GM23338 (cell line): Measurements from ENCODE around the gene SH3RF3. TPM values are rescaled to one million over a fixed set of nuclear protein-coding genes. Genes with fewer than 3 reads are reported as not detected.

ENCODE experiments used
- ATAC-seq: fragments of 200-7000 bp; cut with Tn5 transposase; 3 replicates; pipeline ENCODE4 v1.9.1; 2020
- DNase-seq: peaks from one replicate; pipeline ENCODE4 v3.0.0-alpha.2; 2015; ENCODE audit warnings: low spot score
- H2AFZ ChIP-seq: fragments of 200-600 bp; sonication (generic); 2 replicates; pipeline ENCODE4 v1.8.0; 2016; ENCODE audit warnings: antibody characterized with exemption, mild to moderate bottlenecking, moderate library complexity
- H3F3A ChIP-seq: fragments of 200-600 bp; sonication (generic); replicated peaks from 2 replicates; pipeline ENCODE4 v1.8.0; 2017; ENCODE audit warnings: antibody characterized with exemption, mixed run types, low read depth
- H3K27ac ChIP-seq: fragments of 200-600 bp; sonication (generic); 2 replicates; pipeline ENCODE4 v1.6.1; 2016; ENCODE audit warnings: low read depth
- H3K27me3 ChIP-seq: fragments of 200-600 bp; sonication (generic); 2 replicates; pipeline ENCODE4 v1.8.0; 2016; ENCODE audit warnings: mild to moderate bottlenecking, mixed run types, moderate library complexity; ENCODE audit not compliant: insufficient read depth
- H3K36me3 ChIP-seq: fragments of 200-600 bp; sonication (generic); 2 replicates; pipeline ENCODE4 v1.8.0; 2016; ENCODE audit warnings: mild to moderate bottlenecking; ENCODE audit not compliant: insufficient read depth
- H3K4me1 ChIP-seq: fragments of 200-600 bp; sonication (generic); 2 replicates; pipeline ENCODE4 v1.8.0; 2016; ENCODE audit warnings: mild to moderate bottlenecking, moderate library complexity; ENCODE audit not compliant: insufficient read depth
- H3K4me2 ChIP-seq: fragments of 200-600 bp; sonication (generic); 2 replicates; pipeline ENCODE4 v1.7.1; 2017; ENCODE audit warnings: mixed run types
- H3K4me3 ChIP-seq: fragments of 200-600 bp; sonication (generic); 2 replicates; pipeline ENCODE4 v1.6.1; 2016; ENCODE audit warnings: mixed run types
- H3K79me2 ChIP-seq: fragments of 200-600 bp; sonication (generic); replicated peaks from 2 replicates; pipeline ENCODE4 v1.8.0; 2017; ENCODE audit warnings: mild to moderate bottlenecking; ENCODE audit not compliant: insufficient read depth
- H3K9me2 ChIP-seq: fragments of 200-600 bp; sonication (generic); 2 replicates; pipeline ENCODE4 v1.8.0; 2017; ENCODE audit not compliant: insufficient read depth
- H4K20me1 ChIP-seq: fragments of 200-600 bp; sonication (generic); replicated peaks from 2 replicates; pipeline ENCODE4 v1.8.0; 2017; ENCODE audit warnings: mild to moderate bottlenecking; ENCODE audit not compliant: insufficient read depth
- H3K27ac Mint-ChIP-seq: 2 replicates; pipeline ENCODE4 v1.8.0; 2020; ENCODE audit warnings: inconsistent platforms, mild to moderate bottlenecking, moderate library complexity, mixed read lengths
- H3K27me3 Mint-ChIP-seq: 3 replicates; pipeline ENCODE4 v1.8.0; 2022; ENCODE audit warnings: low read depth, mild to moderate bottlenecking, moderate library complexity, mixed read lengths, inconsistent platforms; ENCODE audit not compliant: insufficient read depth, poor library complexity
- H3K36me3 Mint-ChIP-seq: 3 replicates; pipeline ENCODE4 v1.8.0; 2021; ENCODE audit warnings: low read depth, mild to moderate bottlenecking, inconsistent platforms, moderate library complexity, mixed read lengths
- H3K4me1 Mint-ChIP-seq: 3 replicates; pipeline ENCODE4 v1.8.0; 2020; ENCODE audit warnings: mild to moderate bottlenecking, inconsistent platforms, mixed read lengths
- H3K4me3 Mint-ChIP-seq: 3 replicates; pipeline ENCODE4 v1.8.0; 2021; ENCODE audit warnings: moderate library complexity, mild to moderate bottlenecking, inconsistent platforms, mixed read lengths
- H3K9me3 Mint-ChIP-seq: 3 replicates; pipeline ENCODE4 v1.8.0; 2020; ENCODE audit warnings: moderate library complexity, mild to moderate bottlenecking, inconsistent platforms, mixed read lengths
- ETS1 ChIP-seq: IDR thresholded peaks from 2 replicates; pipeline ENCODE4 v1.6.1; 2016; ENCODE audit warnings: antibody characterized with exemption
- EZH2phosphoT487 ChIP-seq: fragments of 200-600 bp; sonication (generic); IDR thresholded peaks from one replicate; pipeline ENCODE4 v1.8.1; 2018; ENCODE audit warnings: antibody characterized with exemption; ENCODE audit not compliant: unreplicated experiment
- JUNB ChIP-seq: IDR thresholded peaks from one replicate; pipeline ENCODE4 v1.6.1; 2016; ENCODE audit warnings: antibody characterized with exemption; ENCODE audit not compliant: unreplicated experiment
- NANOG ChIP-seq: IDR thresholded peaks from 2 replicates; pipeline ENCODE4 v1.6.1; 2016; ENCODE audit warnings: antibody characterized with exemption, borderline replicate concordance
- POLR2AphosphoS5 ChIP-seq: IDR thresholded peaks from 2 replicates; pipeline ENCODE4 v1.6.1; 2016; ENCODE audit warnings: antibody characterized with exemption, low read depth
- STAT1 ChIP-seq: IDR thresholded peaks from one replicate; pipeline ENCODE4 v1.6.1; 2016; ENCODE audit warnings: antibody characterized with exemption; ENCODE audit not compliant: unreplicated experiment
- ZNF114 ChIP-seq: fragments of 250-450 bp; sonication (Bioruptor Pico); IDR thresholded peaks from 2 replicates; pipeline ENCODE4 v1.5.0; 2020; ENCODE audit warnings: mild to moderate bottlenecking, moderate library complexity
- ZNF331 ChIP-seq: fragments of 250-450 bp; sonication (Bioruptor Pico); IDR thresholded peaks from 2 replicates; pipeline ENCODE4 v1.5.0; 2020; ENCODE audit warnings: low read depth, mild to moderate bottlenecking, moderate library complexity
- polyA plus RNA-seq: library from polyadenylated mRNA; unstranded; fragments of >200 nt; fragmentation: Nextera tagmentation; extraction: Ambion mirVana; gene quantifications from 2 replicates; pipeline ENCODE4 v1.2.1, GENCODE V29; 2016
- total RNA-seq: library from RNA; depleted of rRNA; stranded (reverse); fragments of >200 nt; shearing (Covaris generic); gene quantifications from 2 replicates; pipeline ENCODE4 v1.2.3, GENCODE V29; 2014
- TF ChIP-seq, protein P1 (sequence below): IDR thresholded peaks from one replicate; pipeline ENCODE4 v1.6.1; 2018; ENCODE audit warnings: antibody characterized with exemption; ENCODE audit not compliant: unreplicated experiment
- TF ChIP-seq, protein P2 (sequence below), 2 experiments: fragments of 200-600 bp in 1 of 2; sonication (generic) in 1 of 2; conservative IDR thresholded peaks; 2 replicates each; pipeline versions ENCODE4 v1.5.1 to v1.6.1; 2016 to 2017; ENCODE audit warnings: antibody characterized with exemption in 2 of 2, low read depth in 2 of 2, mild to moderate bottlenecking in 2 of 2, moderate library complexity in 1 of 2

SH3RF3 gene
- total and polyA plus RNA-seq, 2 experiments from 2014 or later, result 0.11 to 0.63 TPM

DNA sequence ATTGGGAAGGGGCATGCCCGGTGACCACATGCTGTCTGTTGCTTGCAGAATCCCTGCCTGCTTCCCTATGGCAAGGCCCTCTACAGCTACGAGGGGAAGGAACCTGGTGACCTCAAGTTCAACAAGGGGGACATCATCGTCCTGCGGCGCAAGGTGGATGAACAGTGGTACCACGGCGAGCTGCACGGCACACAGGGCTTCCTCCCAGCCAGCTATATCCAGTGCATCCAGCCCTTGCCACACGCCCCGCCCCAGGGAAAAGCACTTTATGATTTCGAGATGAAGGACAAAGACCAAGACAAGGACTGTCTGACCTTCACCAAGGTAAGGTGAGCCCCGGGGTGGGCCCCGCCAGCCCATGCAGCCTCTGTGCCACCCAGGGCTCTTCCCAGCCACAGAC, 218.6 kb downstream of the SH3RF3 start:
- no peaks in the 10 kb centered on the region for H3K4me1 ChIP-seq
- Mint-ChIP-seq H3K9me3 (no peaks in the 10 kb centered on the region), H3K4me3 (no peak overlapping the region), H3K4me1 (peaks cover 14% of the 10 kb centered on the region), H3K36me3 (no peaks in the 10 kb centered on the region), H3K27me3 (peaks cover 7% of the 10 kb centered on the region), H3K27ac (no peak overlapping the region)
- no peaks in the 10 kb centered on the region for H3K9me2 ChIP-seq
- ATAC-seq (no peak), DNase-seq (no peak)
- no peaks in the 10 kb centered on the region for H3K27me3 ChIP-seq
- H3K27ac ChIP-seq, result no peak overlapping the region
- H4K20me1 ChIP-seq, result no peaks in the 10 kb centered on the region
- H3K79me2 ChIP-seq, result no peaks in the 10 kb centered on the region
- no peak overlapping the region for H2AFZ ChIP-seq
- no peaks in the 10 kb centered on the region for H3K36me3 ChIP-seq
- TF ChIP-seq ETS1 (no peak), JUNB (no peak), ZNF331 (no peak)
- TF ChIP-seq, protein P1, sequence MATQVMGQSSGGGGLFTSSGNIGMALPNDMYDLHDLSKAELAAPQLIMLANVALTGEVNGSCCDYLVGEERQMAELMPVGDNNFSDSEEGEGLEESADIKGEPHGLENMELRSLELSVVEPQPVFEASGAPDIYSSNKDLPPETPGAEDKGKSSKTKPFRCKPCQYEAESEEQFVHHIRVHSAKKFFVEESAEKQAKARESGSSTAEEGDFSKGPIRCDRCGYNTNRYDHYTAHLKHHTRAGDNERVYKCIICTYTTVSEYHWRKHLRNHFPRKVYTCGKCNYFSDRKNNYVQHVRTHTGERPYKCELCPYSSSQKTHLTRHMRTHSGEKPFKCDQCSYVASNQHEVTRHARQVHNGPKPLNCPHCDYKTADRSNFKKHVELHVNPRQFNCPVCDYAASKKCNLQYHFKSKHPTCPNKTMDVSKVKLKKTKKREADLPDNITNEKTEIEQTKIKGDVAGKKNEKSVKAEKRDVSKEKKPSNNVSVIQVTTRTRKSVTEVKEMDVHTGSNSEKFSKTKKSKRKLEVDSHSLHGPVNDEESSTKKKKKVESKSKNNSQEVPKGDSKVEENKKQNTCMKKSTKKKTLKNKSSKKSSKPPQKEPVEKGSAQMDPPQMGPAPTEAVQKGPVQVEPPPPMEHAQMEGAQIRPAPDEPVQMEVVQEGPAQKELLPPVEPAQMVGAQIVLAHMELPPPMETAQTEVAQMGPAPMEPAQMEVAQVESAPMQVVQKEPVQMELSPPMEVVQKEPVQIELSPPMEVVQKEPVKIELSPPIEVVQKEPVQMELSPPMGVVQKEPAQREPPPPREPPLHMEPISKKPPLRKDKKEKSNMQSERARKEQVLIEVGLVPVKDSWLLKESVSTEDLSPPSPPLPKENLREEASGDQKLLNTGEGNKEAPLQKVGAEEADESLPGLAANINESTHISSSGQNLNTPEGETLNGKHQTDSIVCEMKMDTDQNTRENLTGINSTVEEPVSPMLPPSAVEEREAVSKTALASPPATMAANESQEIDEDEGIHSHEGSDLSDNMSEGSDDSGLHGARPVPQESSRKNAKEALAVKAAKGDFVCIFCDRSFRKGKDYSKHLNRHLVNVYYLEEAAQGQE, result no peak
- no peak overlapping the region for H3K4me3 ChIP-seq
- H3K4me2 ChIP-seq, result no peak overlapping the region
- no peaks in the 10 kb centered on the region for H3F3A ChIP-seq

- no peaks in the 10 kb centered on the region for H3K27me3 ChIP-seq
- no peak for DNase-seq
- TF ChIP-seq NANOG (no peak), STAT1 (no peak), ZNF114 (CRISPR knock-in tag) (no peak), ZNF331 (no peak), EZH2phosphoT487 (no peak), ETS1 (no peak), POLR2AphosphoS5 (no peak)
- TF ChIP-seq, protein P2, sequence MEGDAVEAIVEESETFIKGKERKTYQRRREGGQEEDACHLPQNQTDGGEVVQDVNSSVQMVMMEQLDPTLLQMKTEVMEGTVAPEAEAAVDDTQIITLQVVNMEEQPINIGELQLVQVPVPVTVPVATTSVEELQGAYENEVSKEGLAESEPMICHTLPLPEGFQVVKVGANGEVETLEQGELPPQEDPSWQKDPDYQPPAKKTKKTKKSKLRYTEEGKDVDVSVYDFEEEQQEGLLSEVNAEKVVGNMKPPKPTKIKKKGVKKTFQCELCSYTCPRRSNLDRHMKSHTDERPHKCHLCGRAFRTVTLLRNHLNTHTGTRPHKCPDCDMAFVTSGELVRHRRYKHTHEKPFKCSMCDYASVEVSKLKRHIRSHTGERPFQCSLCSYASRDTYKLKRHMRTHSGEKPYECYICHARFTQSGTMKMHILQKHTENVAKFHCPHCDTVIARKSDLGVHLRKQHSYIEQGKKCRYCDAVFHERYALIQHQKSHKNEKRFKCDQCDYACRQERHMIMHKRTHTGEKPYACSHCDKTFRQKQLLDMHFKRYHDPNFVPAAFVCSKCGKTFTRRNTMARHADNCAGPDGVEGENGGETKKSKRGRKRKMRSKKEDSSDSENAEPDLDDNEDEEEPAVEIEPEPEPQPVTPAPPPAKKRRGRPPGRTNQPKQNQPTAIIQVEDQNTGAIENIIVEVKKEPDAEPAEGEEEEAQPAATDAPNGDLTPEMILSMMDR (conservative IDR thresholded peaks at IDR 0.05; ENCODE audit: low read depth in 2 of 2), result no peak
Observed at GRCh38 chr2:109348190-109348589, 219.2 kb downstream of the SH3RF3 start.

More at GRCh38 chr2:109348190-109348589, 219.2 kb downstream of the SH3RF3 start:
- Histone ChIP-seq H3F3A (no peaks in the 10 kb centered on the region), H3K4me1 (no peaks in the 10 kb centered on the region), H3K9me2 (no peaks in the 10 kb centered on the region), H2AFZ (no peak overlapping the region), H3K4me3 (no peak overlapping the region), H3K27ac (no peak overlapping the region), H3K4me2 (no peak overlapping the region), H4K20me1 (no peaks in the 10 kb centered on the region), H3K79me2 (no peaks in the 10 kb centered on the region), H3K36me3 (no peaks in the 10 kb centered on the region)
- no peak overlapping the region for H3K4me3 Mint-ChIP-seq
- no peak for ATAC-seq
- peaks cover 14% of the 10 kb centered on the region for H3K4me1 Mint-ChIP-seq
- H3K27ac Mint-ChIP-seq, result no peak overlapping the region
- no peaks in the 10 kb centered on the region; the same call in 2 of the 3 replicates for H3K9me3 Mint-ChIP-seq
- no peaks in the 10 kb centered on the region for H3K36me3 Mint-ChIP-seq
- peaks cover 6% of the 10 kb centered on the region for H3K27me3 Mint-ChIP-seq
